ENCODE data around the gene FCSK. TPM values are rescaled to one million over a fixed set of nuclear protein-coding genes. Genes with fewer than 3 reads are reported as not detected.

The FCSK gene
- total and polyA plus RNA-seq, 10 of the 15 experiments (the other 5 are each of a cell fraction or from before 2014, with no cell fraction given), result 0.60 to 17.6 (median 7.4) TPM

- TF ChIP-seq ZBTB11 (CRISPR knock-in tag; IDR thresholded peaks at IDR 0.05) (no peak), ATF7 (IDR thresholded peaks at IDR 0.05; ENCODE audit: low read depth) (peak; percentile 77), BACH1 (IDR thresholded peaks at IDR 0.05; ENCODE audit: borderline replicate concordance) (peak; percentile 56; the same call in 1 of the 2 replicates), CBFB (IDR thresholded peaks at IDR 0.05; ENCODE audit: low read depth) (peak; percentile 95), KDM1A (IDR thresholded peaks at IDR 0.05; ENCODE audit: borderline replicate concordance) (no peak), RAD21 (IDR thresholded peaks at IDR 0.05; ENCODE audit: insufficient read depth, low read depth, low read length) (peak; percentile 17; the same call in 1 of the 2 replicates), PAX5 (IDR thresholded peaks at IDR 0.05; ENCODE audit: borderline replicate concordance, low read depth, low read length) (peak; percentile 76), NR2C2 (IDR thresholded peaks at IDR 0.05; ENCODE audit: borderline replicate concordance, control insufficient read depth, insufficient read length, low read depth) (no peak), NRF1 (conservative IDR thresholded peaks at IDR 0.05; ENCODE audit: low read depth, low read length) (no peak), HCFC1 (IDR thresholded peaks at IDR 0.05; ENCODE audit: low read length) (no peak), FOXK2 (IDR thresholded peaks at IDR 0.05) (no peak), CEBPZ (IDR thresholded peaks at IDR 0.05; ENCODE audit: low read depth, low read length) (no peak), CHD2 (IDR thresholded peaks at IDR 0.05; ENCODE audit: borderline replicate concordance, low read depth, low read length) (peak; percentile 69), ZNF274 (IDR thresholded peaks at IDR 0.05; ENCODE audit: insufficient read depth, insufficient read length) (no peak), JUND (IDR thresholded peaks at IDR 0.05; ENCODE audit: low read depth, low read length) (no peak), ZZZ3 (IDR thresholded peaks at IDR 0.05; ENCODE audit: control insufficient read depth, insufficient read length, low read depth) (no peak), MXI1 (IDR thresholded peaks at IDR 0.05; ENCODE audit: low read depth, low read length) (peak; percentile 28; the same call in 1 of the 2 replicates), PAX8 (IDR thresholded peaks at IDR 0.05) (no peak), STAT3 (IDR thresholded peaks at IDR 0.05; ENCODE audit: low read depth, low read length) (no peak)
- TF ChIP-seq, protein P1, sequence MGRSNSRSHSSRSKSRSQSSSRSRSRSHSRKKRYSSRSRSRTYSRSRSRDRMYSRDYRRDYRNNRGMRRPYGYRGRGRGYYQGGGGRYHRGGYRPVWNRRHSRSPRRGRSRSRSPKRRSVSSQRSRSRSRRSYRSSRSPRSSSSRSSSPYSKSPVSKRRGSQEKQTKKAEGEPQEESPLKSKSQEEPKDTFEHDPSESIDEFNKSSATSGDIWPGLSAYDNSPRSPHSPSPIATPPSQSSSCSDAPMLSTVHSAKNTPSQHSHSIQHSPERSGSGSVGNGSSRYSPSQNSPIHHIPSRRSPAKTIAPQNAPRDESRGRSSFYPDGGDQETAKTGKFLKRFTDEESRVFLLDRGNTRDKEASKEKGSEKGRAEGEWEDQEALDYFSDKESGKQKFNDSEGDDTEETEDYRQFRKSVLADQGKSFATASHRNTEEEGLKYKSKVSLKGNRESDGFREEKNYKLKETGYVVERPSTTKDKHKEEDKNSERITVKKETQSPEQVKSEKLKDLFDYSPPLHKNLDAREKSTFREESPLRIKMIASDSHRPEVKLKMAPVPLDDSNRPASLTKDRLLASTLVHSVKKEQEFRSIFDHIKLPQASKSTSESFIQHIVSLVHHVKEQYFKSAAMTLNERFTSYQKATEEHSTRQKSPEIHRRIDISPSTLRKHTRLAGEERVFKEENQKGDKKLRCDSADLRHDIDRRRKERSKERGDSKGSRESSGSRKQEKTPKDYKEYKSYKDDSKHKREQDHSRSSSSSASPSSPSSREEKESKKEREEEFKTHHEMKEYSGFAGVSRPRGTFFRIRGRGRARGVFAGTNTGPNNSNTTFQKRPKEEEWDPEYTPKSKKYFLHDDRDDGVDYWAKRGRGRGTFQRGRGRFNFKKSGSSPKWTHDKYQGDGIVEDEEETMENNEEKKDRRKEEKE (IDR thresholded peaks at IDR 0.05), result no peak
Observed at GRCh38 chr16:70428178-70428998, 26.0 kb upstream of the FCSK start (continued).
